Esophagus squamous epithelium (tissue), 4 donors: ENCODE measurements around the gene SLC1A6.

Source experiments
- CTCF ChIP-seq, 6 experiments: fragments of 450-650 bp in 4 of 6; fragments of 200-600 bp in 2 of 6; sonication (generic) in 2 of 6; IDR thresholded peaks; one replicate each; pipeline ENCODE4 v1.5.1; 2016 to 2019; ENCODE audit warnings: antibody characterized with exemption in 6 of 6, mild to moderate bottlenecking in 4 of 6, moderate library complexity in 4 of 6
- POLR2A ChIP-seq, 4 donors: fragments of 450-650 bp; IDR thresholded peaks; one replicate each; pipeline ENCODE4 v1.6.1; 2017; ENCODE audit warnings: antibody characterized with exemption in 4 of 4, mild to moderate bottlenecking in 4 of 4, moderate library complexity in 3 of 4

- TF ChIP-seq POLR2A (IDR thresholded peaks at IDR 0.05), result no peak
- no peak for TF ChIP-seq CTCF (IDR thresholded peaks at IDR 0.05)
Measured at GRCh38 chr19:14992780-14993179, 13.1 kb upstream of the SLC1A6 start.
